C4-2B (cell line): ENCODE data around the gene DSG3.

Source experiments
- ZFX ChIP-seq: fragments of 450-650 bp; IDR thresholded peaks from 2 replicates; pipeline ENCODE4 v1.6.1; 2017
- TF ChIP-seq, protein P1 (sequence below): fragments of 450-650 bp; conservative IDR thresholded peaks from 2 replicates; pipeline ENCODE4 v1.5.1; 2017; ENCODE audit warnings: mild to moderate bottlenecking

DNA sequence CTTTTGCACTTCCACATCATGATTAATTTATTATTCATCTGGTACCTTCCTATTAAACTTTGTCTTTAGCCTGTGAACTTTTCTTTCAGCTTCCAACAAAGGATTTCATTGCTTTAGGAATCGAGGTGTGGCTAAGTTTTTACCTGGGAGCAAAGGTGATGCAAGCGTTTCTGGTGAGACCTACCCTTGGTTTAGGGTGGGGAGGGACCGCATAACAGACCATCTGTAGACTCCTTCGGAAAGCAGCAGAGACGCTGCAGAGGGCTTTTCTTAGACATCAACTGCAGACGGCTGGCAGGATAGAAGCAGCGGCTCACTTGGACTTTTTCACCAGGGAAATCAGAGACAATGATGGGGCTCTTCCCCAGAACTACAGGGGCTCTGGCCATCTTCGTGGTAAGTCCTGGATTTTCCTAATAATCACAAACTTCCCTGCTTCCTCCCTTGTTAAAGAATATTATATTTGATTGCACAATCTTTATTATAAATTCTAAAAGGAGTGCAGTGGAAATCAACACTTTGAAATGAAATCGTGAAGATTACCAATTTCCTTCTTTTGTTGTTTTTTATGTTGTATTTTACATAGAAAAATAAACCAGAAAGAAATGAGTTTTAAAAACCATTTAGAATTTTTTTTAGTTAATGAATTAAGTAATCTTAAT lies at the start of gene DSG3:
- TF ChIP-seq, protein P1, sequence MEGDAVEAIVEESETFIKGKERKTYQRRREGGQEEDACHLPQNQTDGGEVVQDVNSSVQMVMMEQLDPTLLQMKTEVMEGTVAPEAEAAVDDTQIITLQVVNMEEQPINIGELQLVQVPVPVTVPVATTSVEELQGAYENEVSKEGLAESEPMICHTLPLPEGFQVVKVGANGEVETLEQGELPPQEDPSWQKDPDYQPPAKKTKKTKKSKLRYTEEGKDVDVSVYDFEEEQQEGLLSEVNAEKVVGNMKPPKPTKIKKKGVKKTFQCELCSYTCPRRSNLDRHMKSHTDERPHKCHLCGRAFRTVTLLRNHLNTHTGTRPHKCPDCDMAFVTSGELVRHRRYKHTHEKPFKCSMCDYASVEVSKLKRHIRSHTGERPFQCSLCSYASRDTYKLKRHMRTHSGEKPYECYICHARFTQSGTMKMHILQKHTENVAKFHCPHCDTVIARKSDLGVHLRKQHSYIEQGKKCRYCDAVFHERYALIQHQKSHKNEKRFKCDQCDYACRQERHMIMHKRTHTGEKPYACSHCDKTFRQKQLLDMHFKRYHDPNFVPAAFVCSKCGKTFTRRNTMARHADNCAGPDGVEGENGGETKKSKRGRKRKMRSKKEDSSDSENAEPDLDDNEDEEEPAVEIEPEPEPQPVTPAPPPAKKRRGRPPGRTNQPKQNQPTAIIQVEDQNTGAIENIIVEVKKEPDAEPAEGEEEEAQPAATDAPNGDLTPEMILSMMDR, result no peak
- no peak for TF ChIP-seq ZFX
